Trophoblast cell (in vitro differentiated cells and primary cell): Measurements from ENCODE around the gene PSMB1.

Experiments used
- DNase-seq, 2 donors: peaks; one replicate each; pipeline ENCODE4 v3.0.0-alpha.2; 2016
- H2AFZ ChIP-seq: 2 replicates; pipeline ENCODE4 v1.6.1; 2013; ENCODE audit warnings: low read length, moderate library complexity, mild to moderate bottlenecking; ENCODE audit not compliant: insufficient read depth, poor library complexity
- H2AK5ac ChIP-seq: 2 replicates; pipeline ENCODE4 v1.6.1; 2013; ENCODE audit warnings: mild to moderate bottlenecking, low read length
- H2BK120ac ChIP-seq: 2 replicates; pipeline ENCODE4 v1.6.1; 2013; ENCODE audit warnings: low read length, mild to moderate bottlenecking, moderate library complexity; ENCODE audit not compliant: insufficient read depth, poor library complexity
- H2BK12ac ChIP-seq: 2 replicates; pipeline ENCODE4 v1.6.1; 2013; ENCODE audit warnings: mild to moderate bottlenecking, low read length, moderate library complexity
- H2BK5ac ChIP-seq: 2 replicates; pipeline ENCODE4 v1.6.1; 2013; ENCODE audit warnings: low read length, low read depth, moderate library complexity, mild to moderate bottlenecking; ENCODE audit not compliant: poor library complexity
- H3K14ac ChIP-seq: 2 replicates; pipeline ENCODE4 v1.6.1; 2013; ENCODE audit warnings: mild to moderate bottlenecking, low read length
- H3K18ac ChIP-seq: 2 replicates; pipeline ENCODE4 v1.6.1; 2013; ENCODE audit warnings: mild to moderate bottlenecking, low read length
- H3K23ac ChIP-seq: 2 replicates; pipeline ENCODE4 v1.6.1; 2013; ENCODE audit warnings: low read length
- H3K27ac ChIP-seq: 2 replicates; pipeline ENCODE4 v1.5.1; 2013; ENCODE audit warnings: low read depth, mild to moderate bottlenecking, inconsistent platforms, low read length, moderate library complexity
- H3K27me3 ChIP-seq: 2 replicates; pipeline ENCODE4 v1.6.1; 2013; ENCODE audit warnings: inconsistent platforms, mild to moderate bottlenecking, low read length, moderate library complexity; ENCODE audit not compliant: insufficient read depth
- H3K36me3 ChIP-seq, 2 experiments: 1 replicate in 1 of 2; 2 replicates in 1 of 2; pipeline ENCODE4 v1.6.1; 2013; ENCODE audit warnings: low read length in 2 of 2, mild to moderate bottlenecking in 2 of 2, moderate library complexity in 1 of 2; ENCODE audit not compliant: insufficient read depth in 2 of 2, control insufficient read depth in 1 of 2
- H3K4ac ChIP-seq: 2 replicates; pipeline ENCODE4 v1.6.1; 2013; ENCODE audit warnings: low read depth, mild to moderate bottlenecking, low read length, moderate library complexity
- H3K4me1 ChIP-seq, 2 experiments: 1 replicate in 1 of 2; 2 replicates in 1 of 2; pipeline ENCODE4 v1.6.1; 2013; ENCODE audit warnings: low read length in 2 of 2, mild to moderate bottlenecking in 2 of 2, moderate library complexity in 1 of 2; ENCODE audit not compliant: insufficient read depth in 2 of 2, control insufficient read depth in 1 of 2
- H3K4me2 ChIP-seq: 2 replicates; pipeline ENCODE4 v1.6.1; 2013; ENCODE audit warnings: inconsistent platforms, mild to moderate bottlenecking, low read length, moderate library complexity
- H3K4me3 ChIP-seq: 2 replicates; pipeline ENCODE4 v1.5.1; 2013; ENCODE audit warnings: mild to moderate bottlenecking, low read depth, low read length, inconsistent platforms
- H3K79me1 ChIP-seq: one replicate; pipeline ENCODE4 v1.6.1; 2013; ENCODE audit warnings: low read length
- H3K79me2 ChIP-seq: 2 replicates; pipeline ENCODE4 v1.6.1; 2013; ENCODE audit warnings: low read length, mild to moderate bottlenecking; ENCODE audit not compliant: control insufficient read depth, insufficient read depth, poor library complexity
- H3K9ac ChIP-seq: 2 replicates; pipeline ENCODE4 v1.6.1; 2013; ENCODE audit warnings: mild to moderate bottlenecking, low read length
- H3K9me3 ChIP-seq: 2 replicates; pipeline ENCODE4 v1.6.1; 2013; ENCODE audit warnings: low read depth, mild to moderate bottlenecking, control low read depth, inconsistent platforms, low read length; ENCODE audit not compliant: insufficient read depth
- H4K12ac ChIP-seq: 2 replicates; pipeline ENCODE4 v1.6.1; 2013; ENCODE audit warnings: low read depth, mild to moderate bottlenecking, low read length, moderate library complexity
- H4K8ac ChIP-seq: 2 replicates; pipeline ENCODE4 v1.6.1; 2013; ENCODE audit warnings: low read depth, mild to moderate bottlenecking, low read length, moderate library complexity
- H4K91ac ChIP-seq: one replicate; pipeline ENCODE4 v1.6.1; 2013; ENCODE audit warnings: low read depth, mild to moderate bottlenecking, low read length, moderate library complexity
- WGBS: extraction: QIAGEN DNeasy Blood & Tissue Kit; methylation state at CpG from one replicate; pipeline ENCODE4 v1.1.7; 2013; ENCODE audit warnings: missing lambda C conversion rate; ENCODE audit not compliant: insufficient read length, insufficient coverage; ENCODE audit errors: extremely low coverage; 5-methylcytosine and 5-hydroxymethylcytosine counted together

Gene PSMB1

GRCh38 chr6:170493354-170493753, 59.8 kb downstream of the PSMB1 start:
- Histone ChIP-seq H2BK120ac (no peak overlapping the region), H3K18ac (no peak overlapping the region)
- WGBS = no CpG with 5 or more reads among the region's 2 CpGs

GRCh38 chr6:170490259-170490658, 62.8 kb downstream of the PSMB1 start:
- no peak for DNase-seq
- WGBS = no CpG with 5 or more reads among the region's 4 CpGs
- H3K79me1 ChIP-seq = no peaks in the 10 kb centered on the region
- no peaks in the 10 kb centered on the region for H3K4me1 ChIP-seq
- H2AK5ac ChIP-seq = no peak overlapping the region
- no peaks in the 10 kb centered on the region for H3K79me2 ChIP-seq
- H4K8ac ChIP-seq = no peak overlapping the region
- H2AFZ ChIP-seq = no peak overlapping the region
- H3K4me3 ChIP-seq = no peak overlapping the region
- H2BK120ac ChIP-seq = no peak overlapping the region
- no peak overlapping the region for H3K27ac ChIP-seq
- H3K36me3 ChIP-seq = no peaks in the 10 kb centered on the region
- H3K4me2 ChIP-seq = no peak overlapping the region
- H3K27me3 ChIP-seq = no peaks in the 10 kb centered on the region
- no peak overlapping the region for H3K18ac ChIP-seq
- H3K14ac ChIP-seq = no peak overlapping the region
- no peak overlapping the region for H3K4ac ChIP-seq
- H4K12ac ChIP-seq = no peak overlapping the region
- H3K9me3 ChIP-seq = no peaks in the 10 kb centered on the region
- no peak overlapping the region for H2BK12ac ChIP-seq
- H3K23ac ChIP-seq = no peak overlapping the region
- H2BK5ac ChIP-seq = no peak overlapping the region
- no peak overlapping the region for H4K91ac ChIP-seq
- no peak overlapping the region for H3K9ac ChIP-seq

More at GRCh38 chr6:170493354-170493753, 59.8 kb downstream of the PSMB1 start:
- H3K79me2 ChIP-seq = no peaks in the 10 kb centered on the region
- no peak overlapping the region for H4K91ac ChIP-seq
- H3K27ac ChIP-seq = no peak overlapping the region
- no peaks in the 10 kb centered on the region for H3K27me3 ChIP-seq
- H2AK5ac ChIP-seq = no peak overlapping the region
- H3K9me3 ChIP-seq = no peaks in the 10 kb centered on the region
- no peak overlapping the region for H3K4me3 ChIP-seq
- H4K8ac ChIP-seq = no peak overlapping the region
- H3K14ac ChIP-seq = no peak overlapping the region
- H3K23ac ChIP-seq = no peak overlapping the region
- H2AFZ ChIP-seq = no peak overlapping the region
- H3K4me1 ChIP-seq = peaks cover 0 to 6% of the 10 kb centered on the region in 2 experiments
- no peak for DNase-seq
- H2BK5ac ChIP-seq = no peak overlapping the region
- no peaks in the 10 kb centered on the region for H3K36me3 ChIP-seq
- no peaks in the 10 kb centered on the region for H3K79me1 ChIP-seq
- H3K9ac ChIP-seq = no peak overlapping the region
- no peak overlapping the region for H4K12ac ChIP-seq
- H3K4me2 ChIP-seq = no peak overlapping the region
- no peak overlapping the region for H2BK12ac ChIP-seq
- no peak overlapping the region for H3K4ac ChIP-seq

GRCh38 chr6:170489836-170490235, 63.3 kb downstream of the PSMB1 start:
- Histone ChIP-seq H4K91ac (no peak overlapping the region), H3K4me2 (no peak overlapping the region), H3K27me3 (no peaks in the 10 kb centered on the region), H4K8ac (no peak overlapping the region), H3K4me3 (no peak overlapping the region), H3K4me1 (no peaks in the 10 kb centered on the region), H2BK120ac (no peak overlapping the region), H2AFZ (no peak overlapping the region), H4K12ac (no peak overlapping the region), H2BK12ac (no peak overlapping the region), H3K27ac (no peak overlapping the region), H3K9me3 (no peaks in the 10 kb centered on the region), H3K79me1 (no peaks in the 10 kb centered on the region), H2BK5ac (no peak overlapping the region), H3K18ac (no peak overlapping the region), H3K9ac (no peak overlapping the region), H3K14ac (no peak overlapping the region), H3K79me2 (no peaks in the 10 kb centered on the region), H3K4ac (no peak overlapping the region), H3K23ac (no peak overlapping the region), H2AK5ac (no peak overlapping the region), H3K36me3 (no peaks in the 10 kb centered on the region)
- no peak for DNase-seq
- WGBS = no CpG with 5 or more reads among the region's 3 CpGs

GRCh38 chr6:170487707-170488329, 65.3 kb downstream of the PSMB1 start:
- no peak overlapping the region for H3K14ac ChIP-seq
- no peak overlapping the region for H2BK12ac ChIP-seq
- no peak overlapping the region for H3K4me3 ChIP-seq
- H3K4me2 ChIP-seq = no peak overlapping the region
- H3K27ac ChIP-seq = no peak overlapping the region
- no peaks in the 10 kb centered on the region for H3K79me2 ChIP-seq
- no peaks in the 10 kb centered on the region for H3K4me1 ChIP-seq
- H4K12ac ChIP-seq = no peak overlapping the region
- H2AFZ ChIP-seq = no peak overlapping the region
- no peak overlapping the region for H3K9ac ChIP-seq
- H3K36me3 ChIP-seq = no peaks in the 10 kb centered on the region
- no peak overlapping the region for H2AK5ac ChIP-seq
- no peak overlapping the region for H4K91ac ChIP-seq
- no peak overlapping the region for H2BK5ac ChIP-seq
- WGBS = no CpG with 5 or more reads among the region's 4 CpGs
- no peak overlapping the region for H4K8ac ChIP-seq
- no peak for DNase-seq
- no peak overlapping the region for H3K4ac ChIP-seq
- H2BK120ac ChIP-seq = no peak overlapping the region
- no peaks in the 10 kb centered on the region for H3K9me3 ChIP-seq
- H3K79me1 ChIP-seq = no peaks in the 10 kb centered on the region
- H3K18ac ChIP-seq = no peak overlapping the region
- H3K23ac ChIP-seq = no peak overlapping the region
- H3K27me3 ChIP-seq = no peaks in the 10 kb centered on the region
